ENCODE data around the gene DARS2.
"Not testable (repeated sequence)": the region's sequence is repeated elsewhere in the genome, so short reads cannot be mapped to it uniquely, and the experiment has no call there.

Gene DARS2, protein sequence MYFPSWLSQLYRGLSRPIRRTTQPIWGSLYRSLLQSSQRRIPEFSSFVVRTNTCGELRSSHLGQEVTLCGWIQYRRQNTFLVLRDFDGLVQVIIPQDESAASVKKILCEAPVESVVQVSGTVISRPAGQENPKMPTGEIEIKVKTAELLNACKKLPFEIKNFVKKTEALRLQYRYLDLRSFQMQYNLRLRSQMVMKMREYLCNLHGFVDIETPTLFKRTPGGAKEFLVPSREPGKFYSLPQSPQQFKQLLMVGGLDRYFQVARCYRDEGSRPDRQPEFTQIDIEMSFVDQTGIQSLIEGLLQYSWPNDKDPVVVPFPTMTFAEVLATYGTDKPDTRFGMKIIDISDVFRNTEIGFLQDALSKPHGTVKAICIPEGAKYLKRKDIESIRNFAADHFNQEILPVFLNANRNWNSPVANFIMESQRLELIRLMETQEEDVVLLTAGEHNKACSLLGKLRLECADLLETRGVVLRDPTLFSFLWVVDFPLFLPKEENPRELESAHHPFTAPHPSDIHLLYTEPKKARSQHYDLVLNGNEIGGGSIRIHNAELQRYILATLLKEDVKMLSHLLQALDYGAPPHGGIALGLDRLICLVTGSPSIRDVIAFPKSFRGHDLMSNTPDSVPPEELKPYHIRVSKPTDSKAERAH

DNA sequence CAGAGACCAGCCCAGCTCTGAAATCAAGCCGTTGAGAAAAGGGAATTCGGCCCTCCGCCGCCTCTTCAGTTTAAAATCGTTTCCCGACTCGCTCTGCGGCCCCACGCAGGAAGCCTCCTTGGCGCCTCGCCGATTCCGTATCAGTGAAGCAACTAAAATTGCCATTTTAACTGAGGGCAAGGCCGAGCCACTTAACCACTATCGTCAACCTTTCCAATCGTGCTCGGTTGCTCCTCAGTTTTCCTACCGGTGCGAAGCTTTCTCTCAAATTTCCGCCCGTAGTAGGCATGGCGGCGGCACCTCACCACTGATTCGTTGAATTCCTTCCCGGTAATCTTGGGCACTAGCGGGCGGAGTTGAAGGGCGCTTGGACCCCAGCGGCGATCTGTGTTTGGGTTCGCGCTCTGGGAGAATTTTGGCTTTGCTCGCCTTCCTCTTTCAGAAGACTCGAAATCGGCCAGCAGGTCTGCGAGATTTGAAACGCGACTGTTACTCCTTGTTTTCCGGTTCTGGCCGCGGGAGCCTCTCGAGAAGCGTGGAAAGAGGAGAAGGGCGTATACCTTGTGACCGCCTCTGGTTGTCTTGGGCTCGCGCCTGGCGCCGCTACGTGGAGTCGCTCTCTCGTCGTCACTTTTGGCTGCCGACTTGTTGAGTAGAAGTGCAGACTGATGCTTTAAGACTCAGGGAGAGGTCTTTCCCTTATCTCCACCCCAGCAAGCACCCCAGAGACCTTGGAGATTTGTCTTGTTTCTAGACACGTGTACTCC, at the start of gene DARS2, which contains the start of gene CENPL:
Gene DARS2 (plus strand): TSS at position 359 of the 767 bp plus-strand sequence. CDS start 557 bp downstream, outside the sequence.
Gene CENPL (minus strand): TSS at position 569 of the 767 bp plus-strand sequence. CDS start 13,584 bp downstream, outside the sequence.
- Histone ChIP-seq H3K4me1 (ENCODE audit: control insufficient read depth in 5 of 5, insufficient read depth in 5 of 5, low read length in 5 of 5) (peaks cover 0 to 19% (median 14%) of the 10 kb centered on the region in 5 donors), H3K9ac (ENCODE audit: low read length in 5 of 5) (peak within 1 kb of the TSS; percentile 81 to 99 (median 89)), H3K9me3 (ENCODE audit: control insufficient read depth in 5 of 5, low read length in 5 of 5) (no peaks in the 10 kb centered on the region), H3K36me3 (ENCODE audit: control insufficient read depth in 5 of 5, insufficient read depth in 5 of 5, low read length in 5 of 5) (peaks cover 0 to 3% (median 0%) of the 10 kb centered on the region in 5 donors), H3K27me3 (ENCODE audit: control insufficient read depth in 5 of 5, insufficient read depth in 4 of 5, low read length in 5 of 5) (no peaks in the 10 kb centered on the region), H3K4me3 (ENCODE audit: low read depth in 1 of 5, low read length in 5 of 5) (peak within 1 kb of the TSS; percentile 67 to 93 (median 82)), H3K27ac (ENCODE audit: low read depth, low read length) (peak within 1 kb of the TSS; percentile 81)

DNA sequence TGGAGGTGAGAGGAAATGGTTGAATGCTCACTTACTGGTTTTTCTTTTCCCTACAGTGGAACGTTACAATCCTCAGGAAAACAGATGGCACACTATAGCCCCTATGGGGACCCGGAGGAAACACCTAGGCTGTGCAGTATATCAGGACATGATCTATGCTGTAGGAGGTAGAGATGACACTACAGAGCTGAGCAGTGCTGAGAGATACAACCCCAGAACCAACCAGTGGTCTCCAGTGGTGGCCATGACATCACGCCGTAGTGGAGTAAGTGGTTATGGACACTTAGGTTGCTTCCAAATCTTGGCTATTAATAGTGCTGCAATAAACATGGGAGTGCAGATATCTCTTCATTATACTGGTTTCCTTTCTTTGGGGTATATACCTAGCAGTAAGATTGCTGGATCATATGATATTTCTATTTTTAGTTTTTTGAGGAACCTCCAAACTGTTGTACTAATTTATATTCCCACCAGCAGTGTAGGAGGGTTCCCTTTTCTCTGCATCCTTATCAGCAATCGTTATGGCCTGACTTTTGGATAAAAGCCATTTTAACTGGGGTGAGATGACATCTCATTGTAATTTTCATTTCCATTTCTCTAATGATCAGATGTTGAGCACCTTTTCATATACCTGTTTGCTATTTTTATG, 48.8 kb upstream of the DARS2 start:
- Histone ChIP-seq H3K4me3 (ENCODE audit: low read depth in 1 of 5, low read length in 5 of 5) (no peak overlapping the region), H3K4me1 (ENCODE audit: control insufficient read depth in 5 of 5, insufficient read depth in 5 of 5, low read length in 5 of 5) (peaks cover 0 to 5% (median 0%) of the 10 kb centered on the region in 5 donors), H3K36me3 (ENCODE audit: control insufficient read depth in 5 of 5, insufficient read depth in 5 of 5, low read length in 5 of 5) (peaks cover 34 to 54% (median 35%) of the 10 kb centered on the region in 5 donors), H3K9me3 (ENCODE audit: control insufficient read depth in 5 of 5, low read length in 5 of 5) (no peaks in the 10 kb centered on the region), H3K27ac (ENCODE audit: low read depth, low read length) (no peak overlapping the region), H3K9ac (ENCODE audit: low read length in 5 of 5) (no peak overlapping the region), H3K27me3 (ENCODE audit: control insufficient read depth in 5 of 5, insufficient read depth in 4 of 5, low read length in 5 of 5) (no peaks in the 10 kb centered on the region)

DNA sequence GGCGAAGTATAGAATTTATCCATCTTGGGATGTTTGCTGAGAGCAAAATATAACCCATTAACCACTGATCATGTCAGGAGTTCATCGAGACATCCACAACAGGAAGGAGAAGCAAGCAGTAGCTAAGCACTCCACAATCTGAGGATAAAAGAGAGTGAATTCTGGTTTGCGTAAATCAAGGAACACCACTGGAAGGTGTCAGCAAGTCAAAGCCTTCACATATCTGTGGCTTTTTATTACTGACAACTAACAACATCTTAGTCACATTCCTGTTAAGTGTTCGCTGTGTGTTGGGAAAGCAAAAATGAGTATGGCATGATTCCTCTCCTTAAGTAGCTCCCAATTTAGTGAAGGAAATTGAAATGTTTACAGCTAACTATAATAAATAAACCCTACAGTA, 44.5 kb upstream of the DARS2 start:
- Histone ChIP-seq H3K27me3 (ENCODE audit: control insufficient read depth in 5 of 5, insufficient read depth in 4 of 5, low read length in 5 of 5) (no peaks in the 10 kb centered on the region), H3K4me3 (ENCODE audit: low read depth in 1 of 5, low read length in 5 of 5) (no peak overlapping the region), H3K27ac (ENCODE audit: low read depth, low read length) (no peak overlapping the region), H3K9me3 (ENCODE audit: control insufficient read depth in 5 of 5, low read length in 5 of 5) (no peaks in the 10 kb centered on the region), H3K4me1 (ENCODE audit: control insufficient read depth in 5 of 5, insufficient read depth in 5 of 5, low read length in 5 of 5) (no peaks in the 10 kb centered on the region), H3K36me3 (ENCODE audit: control insufficient read depth in 5 of 5, insufficient read depth in 5 of 5, low read length in 5 of 5) (peaks cover 56 to 82% (median 71%) of the 10 kb centered on the region in 5 donors), H3K9ac (ENCODE audit: low read length in 5 of 5) (no peak overlapping the region)

DNA sequence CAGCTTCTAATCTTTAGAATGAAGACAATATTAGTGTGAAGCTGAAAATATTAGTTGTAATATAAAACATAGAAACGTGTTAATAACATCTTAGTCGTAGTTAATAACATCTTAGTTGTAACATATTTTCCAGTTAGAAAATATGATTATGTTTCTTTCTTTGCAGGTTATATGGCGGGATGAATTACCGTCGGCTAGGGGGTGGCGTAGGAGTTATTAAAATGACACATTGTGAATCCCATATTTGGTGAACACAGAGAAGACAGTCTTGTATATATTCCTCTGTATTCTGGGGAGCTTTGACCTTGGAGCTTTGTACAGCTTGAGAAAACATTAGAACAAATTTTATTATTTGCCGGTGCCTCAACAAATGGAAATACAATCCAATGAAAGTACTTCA, 39.5 kb upstream of the DARS2 start:
- Histone ChIP-seq H3K36me3 (ENCODE audit: control insufficient read depth in 5 of 5, insufficient read depth in 5 of 5, low read length in 5 of 5) (peaks cover 47 to 74% (median 60%) of the 10 kb centered on the region in 5 donors), H3K9ac (ENCODE audit: low read length in 5 of 5) (no peak overlapping the region)

DNA sequence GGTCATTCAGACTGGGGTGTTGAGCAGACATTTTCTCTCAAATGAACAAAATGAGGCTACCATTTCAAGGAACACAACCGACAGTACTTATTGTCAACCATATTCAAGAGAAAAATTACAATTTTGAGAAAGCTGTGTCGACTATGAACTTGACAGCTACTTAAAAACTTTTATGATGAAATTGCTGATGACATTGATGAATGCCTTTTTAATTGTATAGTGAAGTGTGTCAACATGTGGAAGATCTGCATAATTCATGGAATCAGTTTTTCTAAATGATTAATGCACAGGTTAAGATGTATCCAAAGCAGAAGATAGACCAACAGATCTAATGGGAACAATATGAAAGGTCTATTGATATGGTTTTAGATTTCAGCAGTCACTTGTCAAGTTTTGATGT, 34.6 kb upstream of the DARS2 start:
- Histone ChIP-seq H3K9ac (ENCODE audit: low read length in 5 of 5) (no peak overlapping the region), H3K36me3 (ENCODE audit: control insufficient read depth in 5 of 5, insufficient read depth in 5 of 5, low read length in 5 of 5) (peaks cover 12 to 29% (median 27%) of the 10 kb centered on the region in 5 donors), H3K27me3 (ENCODE audit: control insufficient read depth in 5 of 5, insufficient read depth in 4 of 5, low read length in 5 of 5) (no peaks in the 10 kb centered on the region), H3K4me3 (ENCODE audit: low read depth in 1 of 5, low read length in 5 of 5) (no peak overlapping the region), H3K27ac (ENCODE audit: low read depth, low read length) (no peak overlapping the region), H3K9me3 (ENCODE audit: control insufficient read depth in 5 of 5, low read length in 5 of 5) (no peaks in the 10 kb centered on the region), H3K4me1 (ENCODE audit: control insufficient read depth in 5 of 5, insufficient read depth in 5 of 5, low read length in 5 of 5) (no peaks in the 10 kb centered on the region)

More for the DNA sequence above, 39.5 kb upstream of the DARS2 start:
- H3K4me1 ChIP-seq (ENCODE audit: control insufficient read depth in 5 of 5, insufficient read depth in 5 of 5, low read length in 5 of 5), result no peaks in the 10 kb centered on the region
- no peaks in the 10 kb centered on the region for H3K9me3 ChIP-seq (ENCODE audit: control insufficient read depth in 5 of 5, low read length in 5 of 5)
- no peak overlapping the region for H3K27ac ChIP-seq (ENCODE audit: low read depth, low read length)
- H3K27me3 ChIP-seq (ENCODE audit: control insufficient read depth in 5 of 5, insufficient read depth in 4 of 5, low read length in 5 of 5), result no peaks in the 10 kb centered on the region
- no peak overlapping the region for H3K4me3 ChIP-seq (ENCODE audit: low read depth in 1 of 5, low read length in 5 of 5)

DNA sequence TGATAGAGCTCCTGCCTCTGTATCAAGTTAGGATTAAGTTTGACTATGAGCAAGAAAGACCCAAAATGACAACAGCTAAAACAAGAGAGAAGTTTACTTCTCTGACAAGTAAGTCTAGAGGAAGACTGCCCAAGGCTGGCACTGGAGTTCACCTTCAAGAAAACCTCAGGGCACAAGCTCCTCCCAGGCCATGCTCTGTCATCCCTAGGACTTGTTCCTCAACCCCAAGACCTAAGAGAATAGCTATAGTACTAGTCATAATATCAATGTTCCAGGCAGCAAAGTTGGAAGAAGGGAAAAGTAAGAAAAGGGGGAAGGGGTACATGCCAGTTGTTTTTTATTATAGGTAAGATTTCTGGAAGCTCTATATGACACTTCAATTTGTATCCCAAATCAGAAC, 26.4 kb upstream of the DARS2 start:
- H3K4me3 ChIP-seq (ENCODE audit: low read depth in 1 of 5, low read length in 5 of 5), result no peak overlapping the region
- H3K36me3 ChIP-seq (ENCODE audit: control insufficient read depth in 5 of 5, insufficient read depth in 5 of 5, low read length in 5 of 5), result peaks cover 0 to 7% (median 4%) of the 10 kb centered on the region in 5 donors
- H3K4me1 ChIP-seq (ENCODE audit: control insufficient read depth in 5 of 5, insufficient read depth in 5 of 5, low read length in 5 of 5), result no peaks in the 10 kb centered on the region
- no peak overlapping the region for H3K27ac ChIP-seq (ENCODE audit: low read depth, low read length)
- no peaks in the 10 kb centered on the region for H3K27me3 ChIP-seq (ENCODE audit: control insufficient read depth in 5 of 5, insufficient read depth in 4 of 5, low read length in 5 of 5)
- H3K9ac ChIP-seq (ENCODE audit: low read length in 5 of 5), result no peak overlapping the region
- H3K9me3 ChIP-seq (ENCODE audit: control insufficient read depth in 5 of 5, low read length in 5 of 5), result no peaks in the 10 kb centered on the region

DNA sequence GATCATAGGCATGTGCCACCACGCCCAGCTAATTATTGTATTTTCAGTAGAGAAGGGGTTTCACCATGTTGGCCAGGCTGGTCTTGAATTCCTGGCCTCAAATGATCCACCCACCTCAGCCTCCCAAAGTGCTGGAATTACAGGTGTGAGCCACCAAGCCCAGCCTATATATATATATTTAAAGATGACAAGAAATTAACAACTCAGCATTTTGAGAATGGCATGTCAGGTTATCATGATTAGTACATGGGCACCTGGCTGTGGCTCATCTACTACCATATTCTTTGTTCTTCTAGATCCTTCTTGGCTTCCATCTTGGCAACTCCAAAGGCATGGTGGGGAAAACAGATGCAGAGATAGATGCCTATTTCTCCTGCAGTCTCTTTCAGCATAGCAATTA, 24.5 kb upstream of the DARS2 start:
- H3K27ac ChIP-seq (ENCODE audit: low read depth, low read length); H3K36me3 ChIP-seq (ENCODE audit: control insufficient read depth in 5 of 5, insufficient read depth in 5 of 5, low read length in 5 of 5); H3K4me1 ChIP-seq (ENCODE audit: control insufficient read depth in 5 of 5, insufficient read depth in 5 of 5, low read length in 5 of 5); H3K4me3 ChIP-seq (ENCODE audit: low read depth in 1 of 5, low read length in 5 of 5); H3K9me3 ChIP-seq (ENCODE audit: control insufficient read depth in 5 of 5, low read length in 5 of 5); H3K9ac ChIP-seq (ENCODE audit: low read length in 5 of 5); H3K27me3 ChIP-seq (ENCODE audit: control insufficient read depth in 5 of 5, insufficient read depth in 4 of 5, low read length in 5 of 5): not testable (repeated sequence)

DNA sequence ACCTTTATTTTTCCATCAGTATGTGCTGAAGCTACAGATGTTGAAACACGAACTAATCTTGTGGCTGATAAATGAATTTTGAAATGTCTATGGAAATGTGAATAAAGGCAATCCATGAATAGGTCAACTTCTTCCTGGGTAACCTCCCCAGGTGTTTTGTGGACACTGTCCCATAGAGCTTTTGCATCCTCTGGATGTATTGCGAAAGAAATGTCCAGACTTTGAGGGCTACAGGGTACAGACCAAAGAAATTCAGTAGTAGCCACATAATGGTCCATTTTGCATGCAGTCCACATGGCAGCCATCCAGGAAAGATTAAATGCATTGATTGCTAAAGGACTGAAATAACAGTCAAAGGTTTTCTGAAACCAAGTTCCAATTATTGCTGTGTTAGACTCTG, 21.5 kb upstream of the DARS2 start:
- Histone ChIP-seq H3K27me3 (ENCODE audit: control insufficient read depth in 5 of 5, insufficient read depth in 4 of 5, low read length in 5 of 5) (no peaks in the 10 kb centered on the region), H3K4me3 (ENCODE audit: low read depth in 1 of 5, low read length in 5 of 5) (no peak overlapping the region), H3K4me1 (ENCODE audit: control insufficient read depth in 5 of 5, insufficient read depth in 5 of 5, low read length in 5 of 5) (no peaks in the 10 kb centered on the region), H3K27ac (ENCODE audit: low read depth, low read length) (no peak overlapping the region), H3K9ac (ENCODE audit: low read length in 5 of 5) (no peak overlapping the region), H3K9me3 (ENCODE audit: control insufficient read depth in 5 of 5, low read length in 5 of 5) (no peaks in the 10 kb centered on the region), H3K36me3 (ENCODE audit: control insufficient read depth in 5 of 5, insufficient read depth in 5 of 5, low read length in 5 of 5) (peaks cover 0 to 21% (median 12%) of the 10 kb centered on the region in 5 donors)

DNA sequence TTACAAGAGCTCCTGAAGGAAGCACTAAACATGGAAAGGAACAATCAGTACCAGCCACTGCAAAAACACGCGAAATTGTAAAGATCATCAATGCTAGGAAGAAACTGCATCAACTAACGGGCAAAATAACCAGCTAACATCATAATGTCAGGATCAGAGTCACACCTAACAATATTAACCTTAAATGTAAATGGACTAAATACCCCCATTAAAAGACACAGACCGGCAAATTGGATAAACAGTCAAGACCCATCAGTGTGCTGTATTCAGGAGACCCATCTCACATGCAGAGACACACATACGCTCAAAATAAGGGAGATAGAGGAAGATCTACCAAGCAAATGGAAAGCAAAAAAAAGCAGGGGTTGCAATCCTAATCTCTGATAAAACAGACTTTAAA, 10.8 kb upstream of the DARS2 start:
- H3K27me3 ChIP-seq (ENCODE audit: control insufficient read depth in 5 of 5, insufficient read depth in 4 of 5, low read length in 5 of 5); H3K4me3 ChIP-seq (ENCODE audit: low read depth in 1 of 5, low read length in 5 of 5); H3K27ac ChIP-seq (ENCODE audit: low read depth, low read length); H3K4me1 ChIP-seq (ENCODE audit: control insufficient read depth in 5 of 5, insufficient read depth in 5 of 5, low read length in 5 of 5); H3K9me3 ChIP-seq (ENCODE audit: control insufficient read depth in 5 of 5, low read length in 5 of 5); H3K9ac ChIP-seq (ENCODE audit: low read length in 5 of 5): not testable (repeated sequence)
- H3K36me3 ChIP-seq (ENCODE audit: control insufficient read depth in 5 of 5, insufficient read depth in 5 of 5, low read length in 5 of 5), result peaks cover 0 to 12% (median 4%) of the 10 kb centered on the region in 5 donors

All from subcutaneous abdominal adipose tissue (tissue), 5 donors.